ENCODE measurements around the gene TRIM44.
A peak's percentile ranks its signal among the peaks of the same experiment; 100 is the strongest.

The TRIM44 gene

GRCh38 chr11:35791088-35791958 lies 128.7 kb downstream of the TRIM44 start:
- DNase-seq (ENCODE audit: low spot score) = no peak

GRCh38 chr11:35792148-35792845 lies 129.7 kb downstream of the TRIM44 start:
- DNase-seq (ENCODE audit: low spot score) = no peak

GRCh38 chr11:35792846-35793192 lies 130.2 kb downstream of the TRIM44 start:
- no peak for DNase-seq (ENCODE audit: low spot score)

- no peak for DNase-seq (ENCODE audit: low spot score)
Observed at GRCh38 chr11:35794333-35794732, 131.8 kb downstream of the TRIM44 start.

GRCh38 chr11:35794850-35795249 lies 132.3 kb downstream of the TRIM44 start:
- no peak for DNase-seq (ENCODE audit: low spot score)

- peak; percentile 41 for DNase-seq (ENCODE audit: low spot score)
Observed at GRCh38 chr11:35796562-35796961, 134.0 kb downstream of the TRIM44 start.

- DNase-seq (ENCODE audit: low spot score) = no peak
Observed at GRCh38 chr11:35798423-35798822, 135.8 kb downstream of the TRIM44 start.

- no peak for DNase-seq (ENCODE audit: low spot score)
Observed at GRCh38 chr11:35798983-35799382, 136.4 kb downstream of the TRIM44 start.

GRCh38 chr11:35799655-35800054 lies 137.1 kb downstream of the TRIM44 start:
- no peak for DNase-seq (ENCODE audit: low spot score)

GRCh38 chr11:35800970-35801953 lies 138.7 kb downstream of the TRIM44 start:
- no peak for DNase-seq (ENCODE audit: low spot score)

GRCh38 chr11:35802221-35802620 lies 139.6 kb downstream of the TRIM44 start:
- DNase-seq (ENCODE audit: low spot score) = no peak

GRCh38 chr11:35802672-35803071 lies 140.1 kb downstream of the TRIM44 start:
- no peak for DNase-seq (ENCODE audit: low spot score)

- DNase-seq (ENCODE audit: low spot score) = no peak
Observed at GRCh38 chr11:35803115-35803514, 140.5 kb downstream of the TRIM44 start.

- no peak for DNase-seq (ENCODE audit: low spot score)
Observed at GRCh38 chr11:35804451-35805040, 142.0 kb downstream of the TRIM44 start.

- DNase-seq (ENCODE audit: low spot score) = no peak
Observed at GRCh38 chr11:35809561-35809960, 147.0 kb downstream of the TRIM44 start.

GRCh38 chr11:35810045-35810645 lies 147.6 kb downstream of the TRIM44 start:
- no peak for DNase-seq (ENCODE audit: low spot score)

GRCh38 chr11:35811783-35812182 lies 149.2 kb downstream of the TRIM44 start:
- DNase-seq (ENCODE audit: low spot score) = no peak

GRCh38 chr11:35812828-35813227 lies 150.3 kb downstream of the TRIM44 start:
- DNase-seq (ENCODE audit: low spot score) = no peak

- no peak for DNase-seq (ENCODE audit: low spot score)
Observed at GRCh38 chr11:35814081-35814695, 151.6 kb downstream of the TRIM44 start.

GRCh38 chr11:35814720-35815305 lies 152.2 kb downstream of the TRIM44 start:
- DNase-seq (ENCODE audit: low spot score) = no peak

All from RKO (cell line).